A673 (cell line): ENCODE results near the gene MED14.

Source experiments
- CTCF ChIP-seq: fragments of 300-800, 200-600 bp; sonication (generic); conservative IDR thresholded peaks from 2 replicates; pipeline ENCODE4 v1.5.1; 2017; ENCODE audit warnings: low read depth, mild to moderate bottlenecking, antibody characterized with exemption, low read length, moderate library complexity, mixed read lengths
- EZH2 ChIP-seq: fragments of 200-600 bp; sonication (generic); IDR thresholded peaks from 2 replicates; pipeline ENCODE4 v1.6.1; 2017; ENCODE audit warnings: borderline replicate concordance, low read depth, mild to moderate bottlenecking, mixed read lengths, antibody characterized with exemption, low read length; ENCODE audit not compliant: poor library complexity, severe bottlenecking

GRCh38 chrX:40720339-40720738, 15.0 kb downstream of the MED14 start:
- TF ChIP-seq CTCF, result no peak
- no peak for TF ChIP-seq EZH2
